Midbrain (tissue), 1 donor: ENCODE measurements around the gene EPDR1.

Experiments
- DNase-seq: peaks from one replicate; lab custom pipeline; 2025; lab: John Stamatoyannopoulos, UW

EPDR1 gene

DNA sequence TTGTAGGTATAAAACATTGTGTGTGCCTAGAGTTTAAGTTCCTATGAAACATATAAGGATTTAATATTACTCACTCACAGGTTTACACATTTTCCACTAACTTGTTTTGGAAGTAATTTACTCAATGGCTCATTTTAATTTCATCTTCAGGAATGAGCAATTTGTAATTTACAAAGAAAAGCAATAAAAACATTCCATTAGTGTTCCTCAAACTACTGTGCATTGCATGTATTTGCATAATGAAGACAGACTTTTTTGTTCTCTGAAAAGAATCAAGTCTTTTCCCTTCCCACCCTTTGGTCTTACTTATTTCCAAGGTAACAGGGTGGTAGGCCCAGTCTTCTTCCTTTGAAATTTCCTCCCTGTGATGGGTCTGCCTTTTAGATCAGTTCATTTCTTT is 61.2 kb downstream of the EPDR1 start:
- DNase-seq: no peak

GRCh38 chr7:37982423-37982822 is 62.0 kb downstream of the EPDR1 start:
- no peak for DNase-seq

DNA sequence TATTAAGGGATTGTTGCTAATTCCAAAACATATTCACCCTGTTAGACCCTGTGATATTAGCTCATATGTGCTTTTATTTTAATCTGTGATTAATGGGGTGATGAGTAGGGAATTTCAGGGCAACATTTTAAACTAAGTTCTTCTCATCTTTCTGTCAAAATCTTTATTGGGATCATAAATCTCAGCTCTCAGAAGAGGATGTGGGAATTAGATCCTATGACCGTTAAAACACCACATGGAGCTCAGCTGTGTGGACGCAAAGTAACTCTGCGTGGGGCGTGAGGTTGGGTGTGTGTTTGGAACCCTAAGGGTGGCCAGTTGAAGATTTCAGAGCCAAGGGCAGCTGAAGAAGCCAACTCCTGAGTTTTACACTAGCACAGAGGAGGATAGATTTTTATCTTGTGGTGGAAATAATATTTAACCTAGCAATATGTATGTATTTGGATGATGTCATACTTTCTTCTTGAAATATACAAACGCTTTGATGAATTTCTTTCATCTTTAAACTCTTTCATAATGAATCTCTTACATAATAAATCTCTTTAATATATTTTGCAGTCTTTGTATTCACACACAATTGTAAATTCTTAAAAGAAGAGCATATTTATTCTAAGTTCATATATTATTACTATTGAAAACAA is 64.4 kb downstream of the EPDR1 start:
- DNase-seq: no peak

DNA sequence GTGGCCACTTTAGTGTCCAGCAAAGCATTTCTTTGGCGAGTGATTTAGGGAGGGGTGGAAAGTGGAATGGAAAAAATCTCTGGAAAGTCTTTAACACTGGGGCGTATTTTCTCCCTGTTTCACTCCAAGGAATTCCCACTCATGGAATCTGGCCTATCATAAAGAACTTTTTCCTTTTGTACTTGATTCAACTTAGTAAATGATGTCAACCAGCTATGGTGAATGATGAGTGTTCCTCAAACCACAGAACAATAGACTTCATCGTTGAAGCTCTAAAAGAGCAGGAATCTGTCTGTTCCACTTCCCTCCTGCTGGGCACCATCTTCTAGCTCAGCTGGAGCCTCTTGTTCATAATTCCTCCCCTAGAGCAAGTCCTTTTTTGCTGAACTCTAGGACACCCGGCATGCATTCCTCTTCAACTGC is 66.5 kb downstream of the EPDR1 start:
- no peak for DNase-seq

GRCh38 chr7:37987732-37988131 is 67.3 kb downstream of the EPDR1 start:
- no peak for DNase-seq

DNA sequence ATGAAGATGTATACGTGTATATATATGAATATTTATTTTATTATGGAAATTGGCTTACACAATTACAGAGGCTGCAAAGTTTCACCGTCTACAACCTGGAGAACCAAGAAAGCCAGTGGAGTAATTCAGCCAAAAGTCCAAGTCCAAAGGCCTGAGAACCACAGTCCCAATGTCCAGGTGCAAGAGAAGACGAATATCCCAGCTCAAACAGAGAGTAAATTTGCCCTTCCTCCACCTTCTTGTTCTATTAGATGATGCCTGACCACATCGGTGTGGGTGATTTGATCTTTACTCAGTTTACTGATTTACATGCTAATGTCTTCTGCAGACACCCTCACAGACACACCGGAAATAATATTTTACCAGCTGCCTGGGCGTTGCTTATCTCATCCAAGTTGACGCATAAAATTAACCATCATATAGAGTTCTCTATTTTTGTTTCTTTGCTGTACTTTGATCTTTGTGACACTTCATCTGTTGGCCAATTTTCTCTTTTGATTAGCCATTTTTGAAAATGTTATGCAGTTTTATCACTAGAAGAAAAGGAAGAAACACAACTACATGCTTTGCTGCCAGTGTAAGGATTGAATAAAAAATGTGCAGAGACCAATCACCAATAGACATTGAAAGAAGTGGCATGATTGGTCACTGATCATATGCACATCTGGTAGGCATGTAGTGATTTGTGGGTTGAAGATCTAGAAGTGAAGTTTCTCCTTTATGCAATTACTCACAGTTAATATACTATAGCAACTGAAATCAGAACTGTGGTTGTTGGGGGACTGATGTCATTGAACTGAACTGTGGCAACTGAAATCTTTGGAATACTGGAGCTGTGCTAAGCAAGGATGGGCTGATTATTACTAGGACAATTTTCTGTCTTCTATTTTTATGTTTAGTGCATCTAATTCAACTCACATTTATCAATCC is 68.5 kb downstream of the EPDR1 start:
- DNase-seq: no peak

DNA sequence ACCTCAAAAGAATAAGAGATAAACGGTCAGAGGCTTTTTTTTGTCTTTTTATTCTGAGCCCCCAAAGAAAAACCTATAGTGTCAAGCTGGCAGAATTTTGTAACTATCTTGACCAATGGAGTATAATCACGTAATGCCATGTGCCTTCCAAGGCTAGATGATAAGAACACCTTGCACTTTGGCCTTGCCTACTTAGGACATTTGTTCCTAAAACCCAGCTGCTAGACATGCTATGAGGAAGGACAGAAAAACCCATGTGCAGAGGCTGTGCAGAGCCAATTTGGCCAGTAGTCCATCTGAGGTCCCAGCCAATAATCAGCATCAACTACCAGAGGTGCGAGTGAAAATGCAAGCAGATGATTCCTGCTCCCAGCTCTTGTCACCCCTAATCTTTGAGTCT is 69.9 kb downstream of the EPDR1 start:
- DNase-seq: no peak

DNA sequence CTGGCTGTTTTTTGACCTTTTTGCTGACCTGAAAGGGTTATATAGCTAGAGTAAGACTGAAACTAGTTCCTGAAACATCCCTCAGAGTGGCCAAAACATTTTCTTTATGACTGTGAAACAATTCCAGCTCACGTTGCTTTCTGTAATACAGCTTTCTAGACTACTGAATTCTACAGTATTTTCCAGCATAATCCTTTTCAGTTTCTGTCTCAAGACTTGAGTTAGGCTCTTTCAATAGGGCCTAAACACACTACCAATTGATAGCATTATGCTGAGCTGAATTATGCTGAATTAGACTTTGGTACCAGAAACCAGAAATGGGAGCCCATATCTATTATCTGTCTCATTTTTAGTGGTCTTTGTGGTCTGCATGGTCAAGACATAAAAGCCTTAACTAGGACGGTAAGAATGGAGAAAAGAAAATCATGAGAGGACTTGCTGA is 72.6 kb downstream of the EPDR1 start:
- no peak for DNase-seq

DNA sequence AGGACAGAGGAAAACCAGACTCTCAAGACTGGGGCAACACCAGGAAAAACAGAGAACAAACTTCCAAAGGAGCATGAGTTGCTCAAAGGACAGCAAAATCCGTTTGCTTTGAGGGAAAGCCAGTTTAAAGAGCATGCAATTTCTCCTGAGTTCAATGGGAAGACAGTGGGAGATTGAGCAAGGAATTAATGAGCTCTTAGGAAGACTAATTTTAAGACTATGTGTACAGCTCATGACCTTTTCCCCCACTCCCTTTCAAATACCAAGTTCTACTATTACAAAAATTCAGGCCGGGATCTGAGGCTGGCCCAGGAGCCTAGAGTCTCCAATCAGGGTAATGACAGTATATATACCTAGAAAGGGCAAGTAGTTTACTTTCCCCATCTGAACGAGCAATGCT is 79.2 kb downstream of the EPDR1 start:
- DNase-seq: no peak

GRCh38 chr7:38000272-38000671 is 79.8 kb downstream of the EPDR1 start:
- no peak for DNase-seq
